BLaER1 (cell line): Measurements from ENCODE around the gene NKAPD1.

ENCODE experiments used
- H3K27ac ChIP-seq: shearing (Covaris generic); formaldehyde crosslinking; 2 replicates; pipeline ENCODE4 v1.8.1; 2022
- H3K27me3 ChIP-seq: shearing (Covaris generic); formaldehyde crosslinking; 2 replicates; pipeline ENCODE4 v1.8.1; 2022
- H3K36me3 ChIP-seq: shearing (Covaris generic); formaldehyde crosslinking; 2 replicates; pipeline ENCODE4 v1.8.1; 2022
- H3K4me1 ChIP-seq: shearing (Covaris generic); formaldehyde crosslinking; 2 replicates; pipeline ENCODE4 v1.8.1; 2022
- H3K4me2 ChIP-seq: shearing (Covaris generic); formaldehyde crosslinking; 2 replicates; pipeline ENCODE4 v1.8.1; 2022
- H3K4me3 ChIP-seq: shearing (Covaris generic); formaldehyde crosslinking; 2 replicates; pipeline ENCODE4 v1.8.1; 2022
- H3K9ac ChIP-seq: shearing (Covaris generic); formaldehyde crosslinking; 2 replicates; pipeline ENCODE4 v1.8.1; 2022
- H3K9me3 ChIP-seq: shearing (Covaris generic); formaldehyde crosslinking; 2 replicates; pipeline ENCODE4 v1.8.1; 2022
- H4K20me1 ChIP-seq: shearing (Covaris generic); formaldehyde crosslinking; 2 replicates; pipeline ENCODE4 v1.8.1; 2022
- Cebpa-rat ChIP-seq: shearing (Covaris generic); IDR thresholded peaks from 2 replicates; pipeline ENCODE4 v1.8.1; 2022

The NKAPD1 gene

GRCh38 chr11:112113539-112114457 is 39.7 kb downstream of the NKAPD1 start:
- H4K20me1 ChIP-seq: no peaks in the 10 kb centered on the region
- no peak overlapping the region for H3K4me2 ChIP-seq
- peaks cover 5% of the 10 kb centered on the region; the same call in 1 of the 2 replicates for H3K4me1 ChIP-seq
- H3K36me3 ChIP-seq: no peaks in the 10 kb centered on the region
- no peak overlapping the region for H3K4me3 ChIP-seq
- no peaks in the 10 kb centered on the region for H3K27me3 ChIP-seq
- TF ChIP-seq Cebpa-rat: no peak
- no peaks in the 10 kb centered on the region for H3K9me3 ChIP-seq
- H3K9ac ChIP-seq: no peak overlapping the region
- H3K27ac ChIP-seq: no peak overlapping the region

DNA sequence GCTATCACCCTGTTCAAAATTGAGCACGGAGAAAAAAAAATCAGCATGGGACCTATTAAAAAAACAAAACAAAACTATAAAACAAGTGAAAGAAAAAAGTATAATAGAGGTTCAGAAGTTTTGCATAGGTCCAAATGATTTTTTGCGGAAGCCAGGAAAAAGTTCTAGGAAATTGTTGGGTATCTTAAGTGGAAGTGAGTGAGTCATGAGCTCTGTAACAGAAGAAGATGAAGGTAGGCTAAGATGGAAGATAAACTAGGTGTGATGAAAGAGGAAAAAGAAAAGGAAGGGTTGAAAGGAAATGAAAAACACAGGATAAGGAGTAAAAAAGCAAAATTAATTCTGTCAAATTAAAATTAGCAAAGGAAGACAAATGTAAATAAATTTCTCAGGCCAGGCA is 40.4 kb downstream of the NKAPD1 start:
- Histone ChIP-seq H4K20me1 (no peaks in the 10 kb centered on the region), H3K27me3 (no peaks in the 10 kb centered on the region), H3K4me3 (no peak overlapping the region), H3K36me3 (peaks cover 4% of the 10 kb centered on the region), H3K27ac (no peak overlapping the region), H3K4me2 (no peak overlapping the region), H3K4me1 (peaks cover 5% of the 10 kb centered on the region; the same call in 1 of the 2 replicates), H3K9ac (no peak overlapping the region), H3K9me3 (no peaks in the 10 kb centered on the region)
- no peak for TF ChIP-seq Cebpa-rat

DNA sequence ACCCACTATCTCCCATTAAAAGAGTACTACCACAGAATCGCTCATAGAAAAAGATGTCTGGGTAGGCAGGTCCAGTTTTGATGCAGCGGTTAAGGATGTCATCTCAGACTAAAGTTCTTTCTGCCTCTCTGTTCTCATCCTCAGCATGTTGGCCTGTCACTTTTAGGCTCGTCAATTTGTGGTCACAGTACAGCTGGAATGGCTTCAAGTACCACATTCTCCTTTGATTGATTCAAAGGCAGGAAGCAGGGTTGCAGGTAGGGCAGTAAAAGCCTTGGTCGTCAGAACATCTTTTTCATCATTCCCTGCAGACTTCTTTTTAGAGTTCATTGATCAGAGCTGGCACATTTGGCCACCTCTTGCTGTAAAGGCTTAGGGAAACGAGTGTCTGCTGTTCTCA is 41.3 kb downstream of the NKAPD1 start:
- no peaks in the 10 kb centered on the region for H3K27me3 ChIP-seq
- TF ChIP-seq Cebpa-rat: no peak
- H4K20me1 ChIP-seq: no peaks in the 10 kb centered on the region
- no peak overlapping the region for H3K9ac ChIP-seq
- no peak overlapping the region for H3K4me3 ChIP-seq
- H3K4me1 ChIP-seq: peaks cover 5% of the 10 kb centered on the region; the same call in 1 of the 2 replicates
- peaks cover 7% of the 10 kb centered on the region for H3K36me3 ChIP-seq
- H3K9me3 ChIP-seq: no peaks in the 10 kb centered on the region
- H3K4me2 ChIP-seq: no peak overlapping the region
- H3K27ac ChIP-seq: no peak overlapping the region

DNA sequence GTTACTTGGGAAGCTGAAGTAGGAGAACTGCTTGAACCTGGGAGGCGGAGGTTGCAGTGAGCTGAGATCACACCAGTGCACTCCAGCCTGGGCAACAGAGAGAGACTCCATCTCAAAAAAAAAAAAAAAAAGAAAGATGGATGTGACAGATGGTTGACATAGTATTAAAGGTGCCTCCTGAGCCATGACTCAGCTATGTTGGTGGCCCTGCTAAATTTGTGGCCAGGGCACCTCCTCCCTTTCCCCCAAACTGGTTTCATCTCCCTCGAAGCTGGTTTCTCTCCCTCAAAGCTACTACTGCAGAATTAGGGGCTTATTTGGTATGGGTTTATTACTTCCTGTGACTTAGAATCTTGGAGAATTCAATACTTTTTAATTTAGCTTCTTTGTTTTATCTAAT is 44.1 kb downstream of the NKAPD1 start:
- no peaks in the 10 kb centered on the region for H3K9me3 ChIP-seq
- no peak overlapping the region for H3K4me2 ChIP-seq
- no peaks in the 10 kb centered on the region for H3K27me3 ChIP-seq
- no peaks in the 10 kb centered on the region for H4K20me1 ChIP-seq
- H3K27ac ChIP-seq: no peak overlapping the region
- H3K36me3 ChIP-seq: peaks cover 7% of the 10 kb centered on the region
- H3K4me1 ChIP-seq: peaks cover 5% of the 10 kb centered on the region; the same call in 1 of the 2 replicates
- no peak overlapping the region for H3K4me3 ChIP-seq
- no peak for TF ChIP-seq Cebpa-rat
- H3K9ac ChIP-seq: no peak overlapping the region

DNA sequence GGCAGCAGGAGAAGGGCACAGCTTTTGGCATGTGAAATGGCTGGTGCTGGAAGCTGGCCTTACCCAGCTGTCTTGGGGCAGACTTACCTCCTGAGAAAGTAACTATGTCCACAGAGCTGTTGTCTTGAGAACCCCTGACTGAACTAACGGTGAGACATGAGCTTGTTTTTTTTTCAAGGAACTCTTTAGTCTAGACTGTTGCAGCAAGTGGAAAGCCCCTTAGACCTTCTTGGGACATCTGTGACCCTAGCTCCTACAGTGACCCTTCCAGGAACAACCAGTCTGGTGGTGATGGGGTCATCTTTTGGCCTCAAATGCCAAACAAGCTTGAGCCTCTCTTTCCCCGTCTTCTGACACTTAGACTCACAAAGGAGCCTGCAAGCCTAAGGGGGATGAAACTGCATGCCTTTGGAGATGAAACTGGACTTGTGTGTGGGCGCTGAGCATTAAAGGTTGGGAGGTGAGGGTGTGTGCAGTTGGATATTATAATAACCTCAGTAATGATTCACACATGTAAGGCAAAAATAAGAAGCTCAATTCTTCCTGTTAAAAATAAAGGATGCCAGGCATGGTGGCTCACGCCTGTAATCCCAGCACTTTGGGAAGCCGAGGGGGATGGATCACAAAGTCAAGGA is 48.0 kb downstream of the NKAPD1 start:
- H3K4me3 ChIP-seq: no peak overlapping the region
- TF ChIP-seq Cebpa-rat: no peak
- no peaks in the 10 kb centered on the region for H4K20me1 ChIP-seq
- no peak overlapping the region for H3K4me2 ChIP-seq
- H3K9ac ChIP-seq: no peak overlapping the region
- H3K27ac ChIP-seq: no peak overlapping the region
- no peaks in the 10 kb centered on the region for H3K4me1 ChIP-seq
- no peaks in the 10 kb centered on the region for H3K27me3 ChIP-seq
- H3K9me3 ChIP-seq: no peaks in the 10 kb centered on the region
- H3K36me3 ChIP-seq: peaks cover 7% of the 10 kb centered on the region

DNA sequence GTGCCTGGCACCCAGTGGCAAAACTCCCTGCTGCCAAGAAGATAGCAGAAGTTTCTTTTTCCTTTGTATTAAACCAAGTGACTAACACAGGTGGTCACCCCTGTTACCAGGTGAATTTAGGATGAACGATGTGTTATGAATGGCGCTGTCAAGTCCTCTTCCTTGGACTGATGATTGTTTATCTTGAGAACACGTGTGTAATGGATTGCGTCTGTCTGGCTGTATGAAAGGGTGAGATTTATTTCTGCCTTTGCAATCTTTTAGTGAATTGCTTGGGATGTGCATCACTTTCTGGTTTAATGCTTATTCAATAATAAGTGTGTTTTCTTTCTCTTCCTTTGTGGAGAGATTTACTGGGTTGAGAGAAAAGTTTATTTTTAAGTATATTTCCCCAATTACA is 49.0 kb downstream of the NKAPD1 start:
- H3K27me3 ChIP-seq: no peaks in the 10 kb centered on the region
- H3K36me3 ChIP-seq: peaks cover 7% of the 10 kb centered on the region
- no peaks in the 10 kb centered on the region for H3K4me1 ChIP-seq
- no peaks in the 10 kb centered on the region for H4K20me1 ChIP-seq
- no peak overlapping the region for H3K4me3 ChIP-seq
- no peak for TF ChIP-seq Cebpa-rat
- no peak overlapping the region for H3K27ac ChIP-seq
- H3K9me3 ChIP-seq: no peaks in the 10 kb centered on the region
- H3K9ac ChIP-seq: no peak overlapping the region
- H3K4me2 ChIP-seq: no peak overlapping the region

DNA sequence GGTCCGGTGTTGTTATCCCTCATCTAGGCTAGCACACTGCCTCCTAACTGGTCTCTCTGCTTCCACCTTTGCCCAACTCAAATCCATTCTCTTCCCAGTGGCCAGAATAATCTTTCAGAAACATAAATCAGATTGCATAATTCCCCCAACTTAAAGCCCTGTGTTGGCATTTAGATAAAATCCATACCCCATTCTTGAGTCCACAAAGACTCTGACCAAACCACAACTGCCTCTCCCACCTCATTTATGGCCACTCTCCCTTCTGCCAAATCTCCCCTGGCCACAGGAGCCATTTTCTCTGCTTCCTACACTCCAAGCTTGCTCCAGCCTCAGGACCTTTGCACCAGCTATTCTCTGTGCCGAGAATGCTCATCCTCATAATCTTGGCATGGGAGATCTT is 53.0 kb downstream of the NKAPD1 start:
- no peak overlapping the region for H3K27ac ChIP-seq
- no peaks in the 10 kb centered on the region for H3K9me3 ChIP-seq
- no peaks in the 10 kb centered on the region for H3K27me3 ChIP-seq
- TF ChIP-seq Cebpa-rat: no peak
- no peaks in the 10 kb centered on the region for H3K4me1 ChIP-seq
- H3K4me2 ChIP-seq: no peak overlapping the region
- H3K4me3 ChIP-seq: no peak overlapping the region
- no peak overlapping the region for H3K9ac ChIP-seq
- no peaks in the 10 kb centered on the region for H3K36me3 ChIP-seq
- no peaks in the 10 kb centered on the region for H4K20me1 ChIP-seq

DNA sequence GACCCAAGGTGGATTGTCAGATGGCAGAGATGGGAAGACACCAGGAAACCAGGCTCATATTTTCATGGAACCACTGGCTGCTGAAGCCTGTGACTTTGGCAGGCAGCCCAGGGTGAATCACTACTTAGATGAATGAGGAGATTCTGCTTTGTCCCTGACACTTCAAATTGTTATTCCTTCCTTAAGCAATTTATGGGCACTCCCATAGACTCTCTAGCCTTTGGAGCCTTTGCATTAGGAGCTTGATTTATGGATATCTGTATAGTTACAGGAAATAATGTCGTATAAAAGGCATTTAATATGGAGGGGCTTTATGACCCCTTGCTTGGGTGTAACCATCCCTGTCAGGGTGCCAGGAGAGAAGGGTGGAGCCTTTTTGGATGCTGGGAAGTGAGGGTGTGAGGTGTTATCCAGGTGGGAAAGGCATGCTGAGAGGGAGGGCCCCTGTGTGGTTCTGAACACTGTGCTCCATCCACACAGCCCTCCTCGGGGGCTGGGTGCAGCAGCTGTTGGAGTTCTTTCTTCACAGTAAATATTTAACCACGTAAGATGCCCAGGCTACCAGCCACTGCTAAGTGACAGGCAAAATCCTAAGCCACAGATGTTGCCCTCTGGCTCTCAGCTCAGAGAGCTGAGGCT is 54.5 kb downstream of the NKAPD1 start:
- Histone ChIP-seq H3K4me2 (no peak overlapping the region), H3K36me3 (no peaks in the 10 kb centered on the region), H4K20me1 (no peaks in the 10 kb centered on the region), H3K27ac (no peak overlapping the region), H3K9me3 (no peaks in the 10 kb centered on the region), H3K4me1 (no peaks in the 10 kb centered on the region), H3K4me3 (no peak overlapping the region), H3K27me3 (no peaks in the 10 kb centered on the region), H3K9ac (no peak overlapping the region)
- TF ChIP-seq Cebpa-rat: no peak

DNA sequence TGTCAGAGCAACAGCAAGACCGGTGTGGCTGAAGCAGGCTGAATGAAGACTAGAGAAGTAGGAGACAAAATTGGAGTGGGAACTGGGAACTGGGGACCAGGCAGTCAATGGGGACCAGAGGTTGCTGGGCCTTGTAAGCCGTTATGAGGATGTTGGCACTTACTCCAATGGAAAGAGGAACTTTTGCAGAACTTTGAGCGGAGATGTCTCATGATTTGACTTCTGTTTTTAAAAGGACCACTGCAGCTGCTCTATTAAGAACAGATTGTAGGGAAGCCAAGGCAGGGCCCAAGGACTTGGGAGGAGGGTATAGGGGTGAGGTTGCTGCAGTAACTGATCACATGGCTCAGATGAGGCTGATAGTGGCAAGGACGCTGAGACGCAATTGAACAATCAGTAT is 55.6 kb downstream of the NKAPD1 start:
- Histone ChIP-seq H4K20me1 (no peaks in the 10 kb centered on the region), H3K36me3 (no peaks in the 10 kb centered on the region), H3K9me3 (no peaks in the 10 kb centered on the region), H3K4me2 (no peak overlapping the region), H3K4me1 (no peaks in the 10 kb centered on the region), H3K9ac (no peak overlapping the region), H3K27me3 (no peaks in the 10 kb centered on the region), H3K27ac (no peak overlapping the region), H3K4me3 (no peak overlapping the region)
- TF ChIP-seq Cebpa-rat: no peak

DNA sequence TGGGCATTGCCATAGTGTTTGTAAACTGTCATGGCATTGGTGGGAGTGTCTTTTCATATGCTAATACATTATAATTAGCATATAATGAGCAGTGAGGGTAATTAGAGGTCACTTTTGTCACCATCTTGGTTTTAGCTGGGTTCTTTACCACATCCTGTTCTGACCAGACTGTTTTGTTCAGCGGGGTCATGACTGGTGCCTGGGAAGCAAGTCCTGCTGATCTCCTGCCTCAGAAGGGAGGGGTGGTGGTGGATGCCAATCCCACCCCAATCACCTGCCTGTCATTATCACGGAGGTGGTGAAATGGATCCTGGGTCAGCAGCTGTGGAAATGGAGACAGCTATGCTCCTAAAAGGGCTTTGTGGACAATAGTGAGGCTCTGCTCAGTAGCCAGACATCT is 58.6 kb downstream of the NKAPD1 start:
- H3K4me2 ChIP-seq: no peak overlapping the region

More for the DNA sequence above, 58.6 kb downstream of the NKAPD1 start:
- Histone ChIP-seq H3K4me1 (no peaks in the 10 kb centered on the region), H3K9me3 (no peaks in the 10 kb centered on the region), H4K20me1 (no peaks in the 10 kb centered on the region), H3K27me3 (no peaks in the 10 kb centered on the region), H3K27ac (no peak overlapping the region), H3K36me3 (no peaks in the 10 kb centered on the region), H3K4me3 (no peak overlapping the region), H3K9ac (no peak overlapping the region)
- TF ChIP-seq Cebpa-rat: no peak
